GM19397 (cell line): ENCODE data around the gene HOXA3.

ENCODE experiments used
- ATAC-seq: cut with Tn5 transposase; IDR thresholded peaks from one replicate; pipeline ENCODE4 v1.9.1; 2021; ENCODE audit warnings: mild to moderate bottlenecking, moderate library complexity; ENCODE audit not compliant: unreplicated experiment

The HOXA3 gene

GRCh38 chr7:27168265-27168947 lies 16.0 kb upstream of the HOXA3 start:
- no peak for ATAC-seq

GRCh38 chr7:27167916-27168264 lies 15.5 kb upstream of the HOXA3 start:
- ATAC-seq = no peak

GRCh38 chr7:27166531-27167505 lies 14.4 kb upstream of the HOXA3 start:
- no peak for ATAC-seq

- ATAC-seq = no peak
Observed at GRCh38 chr7:27165996-27166530, 13.7 kb upstream of the HOXA3 start.

GRCh38 chr7:27165089-27165995 lies 13.0 kb upstream of the HOXA3 start, which contains the start of gene HOXA9:
HOXA9 (minus strand) TSS chr7:27165537; CDS start chr7:27165457, 80 bp downstream.
- no peak for ATAC-seq

DNA sequence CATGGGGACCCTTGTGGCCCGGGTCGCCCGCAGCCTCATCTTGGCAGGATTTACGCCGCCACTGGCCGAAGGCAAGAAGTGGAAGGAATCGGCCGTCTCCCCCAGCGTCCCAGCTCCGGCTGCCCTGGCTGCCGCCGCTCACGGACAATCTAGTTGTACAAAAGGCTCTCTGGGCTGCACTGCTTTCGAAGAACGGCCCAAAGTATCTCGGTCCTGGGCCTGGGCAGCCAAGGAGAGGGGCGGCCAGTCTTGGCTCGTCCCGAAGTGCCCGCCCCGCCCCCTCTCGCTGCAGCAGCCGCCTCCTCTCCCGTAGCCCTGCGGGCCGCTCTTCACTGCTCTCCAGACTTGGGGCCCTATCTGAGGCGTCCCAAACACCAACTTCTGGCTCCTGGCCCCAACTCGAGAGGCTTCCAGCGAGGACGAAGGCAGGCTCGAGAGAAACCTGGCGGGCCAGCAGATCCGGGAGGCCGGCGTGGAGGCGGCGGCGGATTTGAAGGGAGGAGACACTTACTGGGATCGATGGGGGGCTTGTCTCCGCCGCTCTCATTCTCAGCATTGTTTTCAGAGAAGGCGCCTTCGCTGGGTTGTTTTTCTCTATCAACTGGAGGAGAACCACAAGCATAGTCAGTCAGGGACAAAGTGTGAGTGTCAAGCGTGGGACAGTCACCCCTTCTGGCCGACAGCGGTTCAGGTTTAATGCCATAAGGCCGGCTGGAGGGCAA lies 12.1 kb upstream of the HOXA3 start:
- ATAC-seq = no peak

DNA sequence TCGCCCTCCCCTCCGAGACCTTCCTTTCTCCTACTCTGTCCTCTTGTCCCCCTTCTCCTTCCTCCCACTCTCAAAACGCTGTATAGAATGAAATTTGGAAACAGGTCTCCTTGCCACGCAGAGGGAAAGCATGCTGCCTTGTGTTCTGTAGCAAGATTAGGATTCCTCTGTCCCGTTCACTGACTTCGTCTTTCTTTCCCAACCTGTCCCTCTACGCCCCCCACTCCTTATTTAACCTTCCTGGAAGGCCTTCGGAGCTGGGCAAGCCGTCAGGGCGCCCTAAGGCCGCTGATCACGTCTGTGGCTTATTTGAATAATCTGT lies 11.6 kb upstream of the HOXA3 start:
- ATAC-seq = no peak

DNA sequence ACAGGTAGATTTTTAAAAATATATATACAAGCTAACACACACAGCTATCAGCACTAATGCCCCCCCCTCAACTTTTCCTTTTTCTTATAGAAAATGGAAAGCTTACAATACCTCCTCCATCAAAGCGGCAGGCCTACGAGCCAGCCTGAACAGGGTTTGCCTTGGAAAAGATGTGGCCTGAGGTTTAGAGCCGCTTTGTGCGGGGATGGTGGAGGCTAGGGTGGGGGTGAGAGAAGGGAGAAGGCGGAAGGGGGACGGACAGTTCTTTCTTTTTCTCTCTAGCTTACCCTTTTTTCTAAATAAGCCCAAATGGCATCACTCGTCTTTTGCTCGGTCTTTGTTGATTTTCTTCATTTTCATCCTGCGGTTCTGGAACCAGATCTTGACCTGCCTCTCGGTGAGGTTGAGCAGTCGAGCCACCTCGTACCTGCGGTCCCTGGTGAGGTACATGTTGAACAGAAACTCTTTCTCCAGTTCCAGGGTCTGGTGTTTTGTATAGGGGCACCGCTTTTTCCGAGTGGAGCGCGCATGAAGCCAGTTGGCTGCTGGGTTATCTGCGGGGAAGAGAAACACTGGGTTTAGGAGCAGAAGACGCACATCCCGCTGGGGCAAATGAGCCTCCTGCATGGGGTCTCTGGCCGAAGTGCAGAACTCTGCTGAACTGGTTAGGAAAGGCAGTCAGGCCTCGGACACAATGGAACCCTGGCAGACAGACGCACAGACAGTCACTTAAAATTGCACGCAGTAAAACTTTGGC lies 11.1 kb upstream of the HOXA3 start:
- no peak for ATAC-seq

- no peak for ATAC-seq
Observed at GRCh38 chr7:27162561-27163287, 10.3 kb upstream of the HOXA3 start.

GRCh38 chr7:27161721-27162560 lies 9.6 kb upstream of the HOXA3 start:
- ATAC-seq = no peak

GRCh38 chr7:27161214-27161720 lies 8.9 kb upstream of the HOXA3 start:
- ATAC-seq = no peak

GRCh38 chr7:27160546-27161213 lies 8.3 kb upstream of the HOXA3 start:
- ATAC-seq = peak; percentile 45

DNA sequence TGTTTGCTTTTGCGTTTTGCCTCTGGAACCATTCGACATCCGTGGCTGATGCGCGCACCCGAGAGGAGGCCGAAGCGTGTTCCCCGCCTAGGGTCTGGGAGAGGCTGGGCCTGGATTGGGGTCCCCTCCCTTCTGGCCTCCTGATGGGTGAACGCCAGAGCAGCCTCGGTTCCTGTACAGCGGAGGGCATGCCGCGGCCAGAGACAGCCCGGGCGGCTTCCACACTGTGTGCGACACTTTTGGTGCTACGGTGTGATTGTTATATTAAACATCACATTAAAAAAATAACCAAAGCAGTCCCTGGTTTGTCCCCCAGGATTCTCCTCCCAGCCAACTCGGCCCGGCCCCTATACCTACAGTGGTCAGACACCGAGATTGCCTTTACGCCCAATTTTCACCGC lies 7.8 kb upstream of the HOXA3 start:
- no peak for ATAC-seq

DNA sequence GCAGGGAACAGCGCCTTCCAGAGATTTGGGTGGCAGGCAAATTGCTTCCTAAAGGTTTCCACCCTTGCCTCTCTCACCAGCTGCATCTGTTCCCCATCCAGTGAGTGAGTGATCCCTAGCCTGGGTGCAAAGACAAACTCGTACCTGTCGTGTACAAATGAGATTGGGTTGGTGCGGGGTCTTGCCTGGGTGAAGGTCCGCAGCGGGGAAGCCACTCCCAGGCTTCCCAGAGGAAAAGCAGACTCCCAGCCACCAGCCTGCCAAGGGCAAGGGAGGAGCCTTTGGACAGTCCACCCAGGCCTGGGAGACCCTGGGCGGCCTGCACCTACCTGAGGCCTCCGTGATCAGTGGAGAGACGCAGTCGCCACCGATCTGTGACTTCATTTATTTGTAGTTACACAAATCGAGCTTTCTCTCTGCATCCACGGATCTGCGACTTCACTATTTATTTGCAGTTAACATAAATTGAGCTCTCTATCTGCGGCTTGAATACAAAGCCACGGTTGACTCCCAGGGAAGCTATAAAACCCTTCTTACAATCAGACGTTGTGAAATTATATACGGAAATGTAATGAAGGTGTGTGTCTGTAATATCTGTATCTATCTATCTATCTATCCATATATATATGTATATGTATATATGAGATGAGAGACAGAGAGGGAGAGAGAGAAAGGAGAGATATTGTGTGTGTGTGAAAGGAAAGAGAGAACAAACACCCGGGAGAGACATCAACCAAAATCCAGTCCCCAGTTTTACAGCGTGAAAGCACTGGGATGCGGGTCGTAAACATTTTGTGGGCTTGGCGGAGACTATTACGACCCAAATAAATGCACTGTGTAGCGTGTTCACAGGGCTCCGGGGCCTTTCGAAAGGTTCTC lies 7.1 kb upstream of the HOXA3 start:
- no peak for ATAC-seq

DNA sequence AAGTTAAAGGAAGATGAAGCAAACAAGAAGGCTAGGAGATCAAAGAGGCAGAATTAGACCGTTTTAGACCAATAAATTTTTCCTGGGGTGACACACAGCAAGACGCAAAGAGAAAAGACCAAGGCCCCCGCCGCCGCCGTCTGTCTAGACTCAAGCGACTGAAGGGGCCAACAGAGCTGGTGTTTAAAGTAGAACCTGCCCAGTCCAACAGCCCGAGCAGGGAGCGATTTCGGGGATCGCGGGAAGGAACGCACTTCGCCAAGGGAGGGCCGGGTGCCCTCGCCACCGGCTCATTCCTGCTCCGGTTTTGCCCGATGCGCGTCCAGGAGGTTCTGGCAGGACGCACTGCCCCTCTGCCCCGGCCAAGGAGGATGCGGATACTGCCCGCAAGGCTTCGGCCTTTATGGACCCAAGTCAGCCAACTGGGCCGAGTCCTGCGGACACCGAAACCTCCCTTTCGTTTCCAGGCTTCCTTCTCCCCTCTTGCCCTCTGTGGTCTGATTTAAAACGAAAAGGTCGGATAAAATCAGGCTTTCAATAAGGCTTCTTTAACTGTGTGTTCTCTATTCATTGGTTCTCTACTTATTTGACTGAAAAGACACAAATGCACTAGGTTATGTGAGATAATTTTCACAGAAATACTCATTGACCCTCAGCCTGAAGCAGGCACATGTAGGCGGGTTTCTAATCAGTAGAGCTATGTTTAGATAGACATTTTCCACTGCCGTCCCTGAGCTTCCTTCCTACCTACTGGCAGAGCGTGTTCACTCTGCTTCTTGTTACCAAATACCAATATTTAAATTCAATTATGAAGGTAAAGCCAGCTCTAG lies 6.3 kb upstream of the HOXA3 start:
- ATAC-seq = no peak
